Ishikawa (cell line): ENCODE results near the gene ZNF555.

ENCODE experiments used
- CEBPB ChIP-seq: IDR thresholded peaks from 2 replicates; pipeline ENCODE4 v1.6.1; 2012
- CREB1 ChIP-seq: IDR thresholded peaks from 2 replicates; pipeline ENCODE4 v1.6.1; 2012; ENCODE audit warnings: low read depth
- EGR1 ChIP-seq: IDR thresholded peaks from 2 replicates; pipeline ENCODE4 v1.6.1; 2012
- EP300 ChIP-seq: IDR thresholded peaks from 2 replicates; pipeline ENCODE4 v1.6.1; 2012; ENCODE audit warnings: borderline replicate concordance
- FOXM1 ChIP-seq: IDR thresholded peaks from 2 replicates; pipeline ENCODE4 v1.6.1; 2012; ENCODE audit warnings: low read depth, borderline replicate concordance
- MAX ChIP-seq: IDR thresholded peaks from 2 replicates; pipeline ENCODE4 v1.6.1; 2012
- NFIC ChIP-seq: IDR thresholded peaks from 2 replicates; pipeline ENCODE4 v1.6.1; 2012
- RAD21 ChIP-seq: IDR thresholded peaks from 2 replicates; pipeline ENCODE4 v1.6.1; 2012; ENCODE audit warnings: low read depth
- REST ChIP-seq: IDR thresholded peaks from 2 replicates; pipeline ENCODE4 v1.6.1; 2012; ENCODE audit warnings: low read depth, mild to moderate bottlenecking
- TAF1 ChIP-seq: IDR thresholded peaks from 2 replicates; pipeline ENCODE4 v1.6.1; 2012; ENCODE audit warnings: low read depth, mild to moderate bottlenecking
- TCF12 ChIP-seq: IDR thresholded peaks from 2 replicates; pipeline ENCODE4 v1.6.1; 2012; ENCODE audit warnings: low read depth
- TEAD4 ChIP-seq: IDR thresholded peaks from 2 replicates; pipeline ENCODE4 v1.6.1; 2012
- USF1 ChIP-seq: IDR thresholded peaks from 2 replicates; pipeline ENCODE4 v1.6.1; 2012
- YY1 ChIP-seq: IDR thresholded peaks from 2 replicates; pipeline ENCODE4 v1.6.1; 2012; ENCODE audit warnings: low read depth
- ZBTB7A ChIP-seq: IDR thresholded peaks from 2 replicates; pipeline ENCODE4 v1.6.1; 2012; ENCODE audit warnings: low read depth

Gene ZNF555

GRCh38 chr19:2822846-2823245, 18.4 kb upstream of the ZNF555 start:
- no peak for TF ChIP-seq MAX
- no peak for TF ChIP-seq EGR1
- no peak for TF ChIP-seq RAD21
- no peak for TF ChIP-seq CEBPB
- no peak for TF ChIP-seq FOXM1
- no peak for TF ChIP-seq USF1
- no peak for TF ChIP-seq CREB1
- no peak for TF ChIP-seq EP300
- no peak for TF ChIP-seq REST
- TF ChIP-seq TEAD4, result no peak
- TF ChIP-seq TCF12, result no peak
- no peak for TF ChIP-seq TAF1
- TF ChIP-seq ZBTB7A, result no peak
- no peak for TF ChIP-seq NFIC
- no peak for TF ChIP-seq YY1

GRCh38 chr19:2823646-2824045, 17.6 kb upstream of the ZNF555 start:
- TF ChIP-seq CREB1 (no peak), RAD21 (no peak), YY1 (no peak), USF1 (no peak), NFIC (no peak), CEBPB (no peak), MAX (no peak), EGR1 (no peak)

GRCh38 chr19:2824129-2824528, 17.1 kb upstream of the ZNF555 start:
- TF ChIP-seq MAX (no peak), TCF12 (no peak), RAD21 (no peak), REST (no peak), ZBTB7A (no peak), EP300 (no peak), CREB1 (no peak), FOXM1 (no peak), CEBPB (no peak), TEAD4 (no peak), EGR1 (no peak), YY1 (no peak)

GRCh38 chr19:2827022-2827421, 14.3 kb upstream of the ZNF555 start:
- no peak for TF ChIP-seq YY1
- no peak for TF ChIP-seq RAD21
- TF ChIP-seq MAX, result no peak
- no peak for TF ChIP-seq TAF1
- TF ChIP-seq CREB1, result no peak
- no peak for TF ChIP-seq TEAD4

- no peak for TF ChIP-seq YY1
- no peak for TF ChIP-seq NFIC
- no peak for TF ChIP-seq CREB1
- no peak for TF ChIP-seq TCF12
- no peak for TF ChIP-seq RAD21
- TF ChIP-seq EP300, result no peak
- TF ChIP-seq CEBPB, result no peak
- no peak for TF ChIP-seq TAF1
- no peak for TF ChIP-seq ZBTB7A
These were observed 13.3 kb upstream of the ZNF555 start for GRCh38 chr19:2827840-2828489.
